Endometrium (tissue), 2 donors: Measurements from ENCODE around the gene PPP2R2C.

ENCODE experiments used
- FAIRE-seq: peaks from 2 replicates; lab custom pipeline; 2012; peaks lifted over from hg19 to GRCh38; lab: Jason Lieb, UNC
- donor health status: control.
- donor health status: control.

Gene PPP2R2C

DNA sequence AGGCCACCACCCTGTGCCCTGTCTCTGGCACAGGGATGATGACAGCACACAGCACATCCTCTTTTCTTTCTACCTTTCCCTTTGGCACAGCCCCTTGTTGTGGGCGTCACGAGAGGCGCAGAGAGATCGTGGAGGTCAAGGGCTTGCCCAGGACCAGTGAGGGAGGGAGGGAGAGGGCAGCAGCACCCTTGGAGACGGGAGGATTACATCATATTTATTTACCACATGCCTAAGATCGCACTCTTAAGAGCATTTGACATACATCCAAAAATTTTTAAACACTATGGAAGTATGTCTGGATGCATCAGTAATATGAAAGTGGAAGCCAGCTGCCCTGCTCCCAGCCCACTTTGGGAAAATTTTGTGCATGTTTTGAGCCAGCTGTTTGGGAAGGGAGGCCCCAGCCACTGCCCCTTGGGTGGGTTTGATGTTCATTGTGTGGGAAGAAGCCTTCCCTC is 190.1 kb downstream of the PPP2R2C start:
- no peak for FAIRE-seq

DNA sequence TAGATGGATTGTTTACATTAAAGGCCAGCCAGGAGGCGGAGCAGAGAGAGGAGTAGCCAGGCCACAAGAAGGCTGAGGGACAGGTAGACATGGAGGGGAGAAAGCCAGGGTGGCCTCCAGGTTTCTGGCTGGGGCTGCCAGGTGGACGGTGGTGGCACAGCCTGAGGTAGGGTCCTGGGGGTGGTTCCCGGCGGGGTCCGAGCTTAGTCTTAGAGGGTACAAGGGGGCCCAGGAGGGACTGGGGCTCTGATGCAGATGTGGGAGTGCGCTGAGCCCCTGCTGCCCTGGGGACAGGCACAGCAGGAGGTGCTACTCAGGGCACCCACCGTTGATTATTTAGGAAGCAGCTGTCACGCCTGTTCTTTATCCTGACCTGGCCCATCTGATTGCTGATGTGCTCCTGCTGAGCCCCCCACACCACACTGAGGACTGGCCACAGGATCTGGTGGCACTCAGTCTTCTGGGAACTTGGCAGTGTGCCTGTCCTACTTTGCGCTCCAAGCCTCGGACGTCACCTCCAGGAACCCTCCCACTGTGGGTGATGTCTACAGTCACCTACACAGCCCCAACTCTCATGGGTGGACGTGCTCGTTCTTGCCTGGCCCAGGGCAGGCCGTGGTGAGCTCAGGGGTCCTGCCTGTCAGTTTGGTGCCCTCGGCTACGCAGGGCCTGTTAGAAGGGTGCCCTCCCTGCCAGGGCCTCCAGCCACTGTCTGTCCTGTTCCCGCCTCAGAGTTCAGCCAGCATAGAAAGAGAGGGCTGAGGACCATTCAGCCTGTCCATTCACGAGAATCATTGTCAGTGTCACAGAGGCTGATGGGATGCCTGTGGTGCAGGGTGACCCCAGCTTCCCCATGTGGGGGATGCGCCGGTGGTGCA is 190.7 kb downstream of the PPP2R2C start:
- no peak for FAIRE-seq

DNA sequence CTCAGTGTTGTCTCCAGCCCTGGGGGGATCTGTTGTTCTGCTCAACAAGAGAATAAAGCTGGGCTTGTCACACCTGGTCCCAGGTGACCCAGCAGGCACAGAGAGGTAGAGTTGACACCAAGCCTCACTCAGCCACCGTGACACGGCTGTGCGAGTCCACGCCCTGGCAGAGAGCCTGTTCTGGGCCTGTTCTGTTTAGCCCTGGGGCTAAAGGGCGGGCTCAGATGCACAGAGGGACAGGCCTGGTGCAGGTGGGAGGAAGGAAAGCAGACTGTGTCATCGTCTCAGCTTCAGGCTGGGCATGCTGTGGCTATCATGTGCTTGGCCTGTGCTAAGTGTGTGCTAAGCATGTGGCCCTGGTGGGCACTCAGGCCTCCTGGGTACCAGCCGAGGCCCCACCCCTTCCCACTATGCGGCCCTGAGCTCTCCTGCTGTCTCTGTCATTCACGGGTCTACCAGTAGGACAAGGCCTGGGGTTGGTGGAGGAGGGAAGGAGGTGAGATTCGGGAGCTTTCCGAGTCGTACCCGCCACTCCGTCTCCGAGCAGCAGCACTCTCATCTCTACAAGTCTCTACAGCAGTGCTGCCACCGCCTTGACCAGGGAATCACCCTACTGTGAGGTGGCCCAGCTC is 191.9 kb downstream of the PPP2R2C start:
- no peak for FAIRE-seq

DNA sequence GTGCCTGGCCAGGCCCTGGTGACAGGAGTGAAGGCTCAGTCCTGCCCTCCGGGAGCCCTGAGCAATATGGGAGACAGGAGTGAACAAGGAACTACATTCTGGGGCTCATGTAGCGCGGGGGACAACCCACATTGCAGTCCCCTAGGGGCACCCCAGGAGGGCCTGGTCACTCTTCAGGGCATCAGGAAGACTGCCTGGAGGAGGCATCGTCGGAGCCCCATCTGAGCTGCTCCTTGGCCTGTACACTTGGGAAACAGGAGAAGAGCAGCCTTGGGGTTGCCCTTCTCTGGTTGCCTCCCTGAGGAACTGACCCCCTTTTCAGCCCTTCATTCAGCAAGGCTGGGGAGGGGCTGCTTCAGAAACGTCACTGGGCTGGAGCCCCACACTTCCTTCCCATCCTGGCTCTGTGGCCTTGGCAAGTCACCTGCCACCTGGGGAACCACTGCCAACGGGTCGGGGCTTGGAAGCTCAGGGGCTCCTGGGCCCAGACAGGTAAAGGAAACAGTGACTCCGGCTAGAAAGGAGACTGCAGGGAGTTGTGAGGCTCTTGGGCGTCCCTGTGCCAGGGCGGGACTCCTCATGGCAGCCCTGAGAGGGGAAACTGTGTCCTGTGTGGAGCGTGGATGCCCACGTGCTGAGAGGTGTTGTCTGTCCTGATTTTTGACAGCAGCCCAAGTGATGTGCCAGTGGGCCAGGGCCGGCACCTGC is 192.7 kb downstream of the PPP2R2C start:
- FAIRE-seq: no peak

DNA sequence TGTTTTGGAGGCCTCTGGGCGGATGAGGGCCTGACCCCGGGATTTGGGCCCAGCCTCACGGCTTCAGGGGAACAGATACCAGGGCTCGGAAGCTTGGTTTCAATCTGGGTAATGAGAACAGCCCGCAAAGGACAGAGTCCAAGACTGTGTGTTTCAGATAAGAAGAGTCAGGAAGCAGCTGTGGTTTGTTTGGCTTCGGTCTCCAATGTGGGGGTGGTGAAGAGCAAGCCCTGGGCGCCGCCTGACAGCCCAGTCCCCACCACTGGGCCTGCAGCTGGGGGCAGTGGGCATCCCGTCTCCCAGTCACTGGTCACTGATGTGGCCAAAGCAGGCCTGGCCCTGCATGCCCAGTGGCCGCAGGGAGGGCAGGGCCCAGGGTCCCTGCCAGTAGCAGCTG is 193.6 kb downstream of the PPP2R2C start:
- no peak for FAIRE-seq

DNA sequence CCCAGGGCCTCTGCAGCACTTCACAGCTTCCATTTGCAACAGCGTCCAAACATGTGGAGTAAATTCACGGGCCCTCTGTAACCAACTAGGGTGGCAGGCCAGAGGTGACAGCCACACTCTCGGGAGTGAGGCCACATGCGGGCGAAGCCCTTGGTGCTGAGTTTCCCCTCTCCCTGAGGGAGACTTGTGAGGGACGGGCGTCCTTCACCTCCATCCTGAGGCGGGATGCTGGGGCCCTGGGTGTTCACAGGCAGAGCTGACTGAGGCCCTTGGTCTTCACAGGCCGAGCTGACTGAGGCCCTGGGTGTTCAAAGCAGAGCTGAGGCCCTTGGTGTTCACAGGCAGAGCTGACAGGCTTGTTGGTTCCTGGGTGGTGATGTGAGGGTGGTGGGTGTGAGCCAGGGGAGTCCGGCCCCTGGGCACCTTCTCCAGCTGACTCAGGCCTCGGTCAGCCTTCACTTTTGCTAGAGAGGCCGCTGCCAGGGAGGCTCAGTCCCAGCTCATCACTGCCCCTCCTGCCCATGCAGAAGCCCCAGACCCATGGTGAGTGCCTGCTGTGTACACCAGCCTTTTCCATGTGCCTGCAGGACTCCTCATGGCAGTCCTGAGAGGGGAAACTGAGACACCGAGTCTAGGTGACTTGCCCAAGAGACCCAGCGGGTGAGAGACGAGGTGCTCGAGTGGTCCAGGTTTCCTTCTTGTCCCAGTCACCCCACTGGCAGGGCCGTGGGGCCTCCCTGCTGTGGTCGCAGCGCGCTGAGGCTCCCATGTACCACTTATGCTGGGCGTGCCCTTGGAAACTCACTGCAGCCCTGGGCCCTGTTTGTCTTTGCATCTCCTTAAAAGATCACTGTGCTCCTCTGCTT is 194.2 kb downstream of the PPP2R2C start:
- no peak for FAIRE-seq

DNA sequence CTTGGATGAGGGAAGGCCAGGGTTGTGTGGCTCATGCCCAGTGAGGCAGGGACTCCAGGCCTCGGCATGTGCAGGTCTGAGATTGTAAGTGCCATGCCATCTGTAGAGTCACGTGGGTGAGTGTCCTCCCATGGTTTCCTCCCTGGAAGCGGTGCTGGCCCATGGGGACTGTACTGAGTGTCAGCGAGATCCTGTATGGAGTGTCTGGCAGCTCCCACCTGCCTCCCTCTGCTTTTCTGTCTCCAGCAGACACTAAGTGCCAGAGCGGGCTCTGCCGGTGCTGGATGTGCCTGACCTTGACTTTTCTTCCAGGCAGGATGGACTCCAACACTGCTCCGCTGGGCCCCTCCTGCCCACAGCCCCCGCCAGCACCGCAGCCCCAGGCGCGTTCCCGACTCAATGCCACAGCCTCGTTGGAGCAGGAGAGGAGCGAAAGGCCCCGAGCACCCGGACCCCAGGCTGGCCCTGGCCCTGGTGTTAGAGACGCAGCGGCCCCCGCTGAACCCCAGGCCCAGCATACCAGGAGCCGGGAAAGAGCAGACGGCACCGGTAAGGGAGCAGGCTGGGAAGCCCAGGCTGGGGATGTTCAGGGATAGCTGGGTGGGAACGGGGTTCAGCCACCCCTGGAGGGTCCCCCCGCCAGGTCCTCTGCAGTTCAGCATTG is 195.1 kb downstream of the PPP2R2C start:
- FAIRE-seq: no peak

DNA sequence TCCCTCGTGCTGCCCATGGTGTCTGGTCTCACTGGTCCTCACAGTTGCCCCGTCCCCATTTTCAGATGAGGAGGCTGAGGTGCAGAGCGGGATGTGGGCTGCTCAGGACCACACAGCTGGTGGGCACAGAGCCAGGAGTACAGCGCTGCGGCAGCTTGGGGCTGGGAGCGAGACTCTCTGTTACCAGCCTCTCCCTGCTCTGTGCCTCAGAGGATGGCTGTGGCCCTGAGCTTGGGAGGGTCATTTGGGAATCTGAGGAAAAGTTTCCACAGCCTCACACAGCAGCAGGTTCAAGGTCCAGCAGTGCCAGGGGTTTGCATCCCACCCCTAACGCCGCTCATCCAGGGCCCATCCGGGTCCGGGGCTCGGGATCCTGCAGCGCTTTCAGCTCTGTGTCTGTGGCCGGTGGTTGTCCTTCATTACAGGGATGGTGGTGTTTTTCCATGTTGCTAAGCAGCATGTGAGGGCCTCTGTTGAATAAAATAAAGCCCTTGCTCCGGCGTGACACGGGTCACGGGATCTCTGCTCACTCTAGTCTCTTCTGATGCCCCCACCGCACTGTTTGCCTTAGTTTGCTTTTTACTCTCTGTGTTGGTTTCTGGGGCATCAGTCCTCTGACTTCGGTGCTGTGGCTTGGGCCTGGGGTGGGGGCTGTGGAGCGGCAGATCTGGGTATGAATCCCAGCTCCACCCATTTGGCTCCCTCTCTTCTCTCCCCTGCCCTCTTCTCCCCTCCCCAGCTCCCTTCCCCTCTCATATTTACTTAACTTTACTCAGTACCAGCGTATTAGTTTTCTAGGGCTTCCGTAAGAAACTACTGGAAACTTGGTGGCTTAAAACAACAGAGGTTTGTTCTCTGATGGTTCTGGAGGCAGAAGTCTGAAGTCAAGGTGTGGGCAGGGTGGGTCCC is 196.3 kb downstream of the PPP2R2C start:
- no peak for FAIRE-seq

DNA sequence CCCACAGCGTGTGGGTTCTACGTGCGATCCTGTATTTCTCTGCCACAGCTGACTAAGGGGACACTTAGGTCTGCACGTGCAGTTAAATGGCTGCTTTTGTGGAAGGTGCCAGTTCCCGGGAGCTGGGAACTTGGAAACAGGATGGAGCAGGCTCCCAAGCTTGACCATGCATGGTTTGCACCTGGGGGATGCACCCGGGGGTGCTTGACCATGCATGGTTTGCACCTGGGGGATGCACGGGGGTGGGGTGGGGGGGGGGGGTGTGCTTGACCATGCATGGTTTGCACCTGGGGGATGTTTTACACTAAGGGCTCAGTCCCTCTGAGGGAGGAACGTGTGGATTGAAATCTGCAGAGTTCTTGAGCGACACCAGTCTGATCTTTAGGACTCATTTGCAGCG is 197.1 kb downstream of the PPP2R2C start:
- no peak for FAIRE-seq

DNA sequence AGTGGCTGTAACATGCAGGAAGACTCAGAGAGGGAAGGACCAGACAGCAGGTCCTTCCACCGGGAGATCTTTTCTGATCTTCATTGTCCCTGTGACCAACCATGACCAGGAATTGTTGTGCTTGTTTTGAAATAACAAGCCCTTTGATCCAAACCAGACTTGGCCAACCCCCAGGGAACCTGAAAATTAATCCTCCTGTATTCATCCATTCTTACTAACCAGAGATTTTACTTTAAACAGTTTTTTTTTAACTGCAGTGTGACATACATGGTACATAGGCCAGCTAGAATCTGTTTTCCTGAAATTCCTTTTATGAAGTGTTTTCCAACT is 198.8 kb downstream of the PPP2R2C start:
- no peak for FAIRE-seq

DNA sequence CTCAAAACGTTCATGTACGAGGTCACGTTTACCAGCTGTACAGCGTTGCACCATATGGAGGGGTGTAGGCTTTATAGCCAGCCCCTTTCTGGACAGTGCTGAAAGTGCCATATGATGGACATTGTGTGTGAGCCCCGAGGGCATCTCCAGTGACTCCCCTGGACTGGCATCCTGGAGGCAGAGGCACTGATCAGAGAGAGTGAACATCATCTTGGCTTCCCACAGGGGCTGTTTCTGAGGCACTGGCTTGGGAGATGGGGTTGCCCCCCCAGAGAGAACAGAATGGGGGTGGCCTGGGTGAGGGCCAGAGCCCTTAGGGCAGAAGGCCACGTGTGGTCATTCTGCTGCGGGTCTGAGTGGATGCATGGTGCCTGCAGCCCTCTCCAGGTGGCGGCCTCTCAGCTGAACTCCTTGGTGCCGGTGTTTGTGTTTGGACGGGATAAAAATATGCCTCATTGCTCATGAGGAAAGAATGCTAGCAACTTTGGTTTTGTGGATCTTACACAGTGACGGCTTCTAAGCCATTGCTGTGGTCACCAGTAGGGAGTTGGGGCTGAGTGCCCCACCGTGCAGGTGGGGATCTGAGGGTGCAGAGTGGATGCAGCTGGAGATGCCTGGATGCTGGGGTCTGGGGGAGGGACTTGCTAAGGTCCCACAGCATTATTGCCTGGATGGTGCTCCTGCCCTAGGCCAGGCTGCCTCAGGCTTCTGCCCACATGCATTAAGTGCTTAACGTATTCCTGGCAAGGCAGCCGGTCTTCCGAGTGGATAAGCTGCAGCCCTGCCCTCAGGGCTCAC is 199.4 kb downstream of the PPP2R2C start:
- FAIRE-seq: no peak

DNA sequence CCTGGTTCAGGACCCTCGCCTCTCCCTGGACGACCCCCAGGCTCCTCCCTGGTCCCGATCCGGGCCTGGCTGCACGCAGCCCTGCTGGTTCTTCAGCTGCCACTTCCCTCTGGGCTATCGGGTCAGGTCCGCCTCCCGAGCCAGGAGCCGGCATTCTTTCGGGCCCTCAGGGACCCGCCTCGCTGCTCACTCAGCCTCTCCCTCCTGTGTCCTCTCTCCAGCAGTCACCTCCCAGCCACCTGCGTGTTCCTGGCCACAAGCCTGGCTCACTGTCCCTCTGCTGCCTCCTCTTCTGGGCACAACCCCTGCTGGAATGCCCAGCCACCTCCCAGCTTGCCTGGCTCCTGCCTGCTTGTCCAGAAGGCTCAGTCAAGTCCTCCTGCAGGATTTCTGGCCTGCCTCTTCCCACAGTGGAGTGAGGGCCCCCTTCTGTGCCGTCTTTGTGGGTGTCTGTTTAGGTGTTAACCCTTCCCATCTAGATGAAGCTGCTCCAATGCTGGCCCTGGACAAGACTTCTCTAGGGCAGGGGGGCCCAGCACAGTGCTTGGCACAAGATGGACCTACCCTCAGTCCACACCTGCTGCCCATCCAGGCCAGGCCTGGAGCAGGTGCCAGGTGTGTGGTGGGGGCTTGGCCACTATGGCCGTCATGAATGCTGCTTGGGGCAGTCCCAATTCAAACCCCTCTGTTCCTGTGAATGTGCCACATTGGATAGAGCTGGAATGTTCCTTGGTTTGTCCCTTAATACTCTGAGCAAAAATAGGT is 200.5 kb downstream of the PPP2R2C start:
- FAIRE-seq: no peak

DNA sequence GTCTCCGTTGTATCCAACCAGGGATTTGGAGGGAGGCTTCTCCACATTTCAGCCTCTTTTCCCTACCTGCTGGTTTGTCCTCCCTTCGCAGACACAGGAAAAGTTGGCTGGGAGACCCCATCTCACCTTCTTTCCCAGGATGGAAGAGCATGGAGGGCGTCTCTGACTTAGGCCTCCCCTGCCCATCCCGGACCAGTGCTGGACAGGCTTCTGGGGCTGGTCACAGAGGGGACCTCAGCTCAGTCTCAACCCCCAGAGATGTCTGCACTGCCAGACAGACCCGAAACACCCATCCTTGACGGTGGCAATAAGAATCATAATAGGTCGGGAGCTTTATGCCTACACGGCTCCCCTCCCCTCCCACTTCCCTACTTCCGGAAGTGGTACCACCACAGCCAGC is 201.2 kb downstream of the PPP2R2C start:
- no peak for FAIRE-seq

DNA sequence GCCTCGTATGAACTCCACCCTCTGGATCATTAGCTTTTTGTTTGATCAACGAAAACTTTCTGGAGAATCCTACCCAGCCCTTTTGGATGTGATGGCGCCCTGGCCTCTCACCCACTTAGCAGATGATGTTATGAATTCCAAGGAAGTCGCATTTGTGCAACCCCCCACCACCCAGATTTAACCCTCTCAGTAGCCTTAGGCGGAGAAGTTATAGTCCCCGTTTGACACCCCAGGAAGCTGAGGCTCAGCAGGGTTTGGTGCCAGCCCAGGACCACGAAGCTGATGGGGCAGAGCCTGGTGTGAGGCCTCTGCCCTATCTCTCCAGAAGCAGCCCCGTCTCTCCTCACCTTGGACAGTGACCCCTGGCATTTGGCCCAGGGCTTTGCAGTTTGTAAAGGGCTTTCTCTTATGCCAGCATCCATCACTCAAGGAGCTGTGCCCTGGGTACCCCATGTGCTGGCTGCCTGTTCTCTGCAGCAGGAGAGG is 201.7 kb downstream of the PPP2R2C start:
- no peak for FAIRE-seq
